HEK293 (cell line): ENCODE data around the gene EEF1A2.

Experiments
- KLF8 ChIP-seq: fragments of 450-650 bp; formaldehyde crosslinking; IDR thresholded peaks from 2 replicates; pipeline ENCODE4 v1.5.1; 2016; ENCODE audit warnings: missing biosample characterization, missing genetic modification characterization
- OSR2 ChIP-seq: fragments of 450-650 bp; formaldehyde crosslinking; IDR thresholded peaks from 2 replicates; pipeline ENCODE4 v1.5.1; 2016; ENCODE audit warnings: missing biosample characterization, missing genetic modification characterization
- PRDM1 ChIP-seq: fragments of 450-650 bp; formaldehyde crosslinking; IDR thresholded peaks from 2 replicates; pipeline ENCODE4; 2016; ENCODE audit warnings: missing biosample characterization, missing genetic modification characterization
- PRDM10 ChIP-seq: fragments of 450-650 bp; formaldehyde crosslinking; IDR thresholded peaks from 2 replicates; pipeline ENCODE4 v1.5.1; 2016; ENCODE audit warnings: missing biosample characterization, missing genetic modification characterization
- SCRT1 ChIP-seq: fragments of 450-650 bp; formaldehyde crosslinking; IDR thresholded peaks from 2 replicates; pipeline ENCODE4 v1.5.1; 2016; ENCODE audit warnings: missing biosample characterization, missing genetic modification characterization, borderline replicate concordance
- SCRT2 ChIP-seq: fragments of 450-650 bp; formaldehyde crosslinking; IDR thresholded peaks from 2 replicates; pipeline ENCODE4 v1.5.1; 2016; ENCODE audit warnings: missing biosample characterization, missing genetic modification characterization
- TCF7L2 ChIP-seq: IDR thresholded peaks from 2 replicates; pipeline ENCODE4 v1.6.1; 2011; ENCODE audit warnings: low read depth, mild to moderate bottlenecking, inconsistent platforms, low read length, moderate library complexity, borderline replicate concordance
- YY1 ChIP-seq: fragments of 450-650 bp; formaldehyde crosslinking; IDR thresholded peaks from 2 replicates; pipeline ENCODE4 v1.5.1; 2018; ENCODE audit warnings: missing biosample characterization, missing genetic modification characterization
- ZFP69B ChIP-seq: fragments of 450-650 bp; formaldehyde crosslinking; IDR thresholded peaks from 2 replicates; pipeline ENCODE4 v1.5.1; 2016; ENCODE audit warnings: missing biosample characterization, missing genetic modification characterization
- ZNF148 ChIP-seq: fragments of 450-650 bp; formaldehyde crosslinking; IDR thresholded peaks from 2 replicates; pipeline ENCODE4 v1.5.0; 2017; ENCODE audit warnings: missing biosample characterization, missing genetic modification characterization, borderline replicate concordance
- ZNF174 ChIP-seq: fragments of 450-650 bp; formaldehyde crosslinking; IDR thresholded peaks from 2 replicates; pipeline ENCODE4 v1.5.0; 2017; ENCODE audit warnings: missing biosample characterization, mild to moderate bottlenecking, missing genetic modification characterization
- ZNF274 ChIP-seq, 2 experiments: fragments of 200-500 bp in 1 of 2; fragments of 450-650 bp in 1 of 2; sonication (Bioruptor generic) in 1 of 2; formaldehyde crosslinking in 1 of 2; IDR thresholded peaks; 2 replicates each; pipeline versions ENCODE4 v1.5.1 to v1.6.1; 2014 to 2016; ENCODE audit warnings: borderline replicate concordance in 1 of 2, inconsistent platforms in 1 of 2, low read length in 1 of 2, missing biosample characterization in 1 of 2, missing genetic modification characterization in 1 of 2
- ZNF362 ChIP-seq: fragments of 450-650 bp; formaldehyde crosslinking; IDR thresholded peaks from 2 replicates; pipeline ENCODE4 v1.5.1; 2016; ENCODE audit warnings: missing biosample characterization, missing genetic modification characterization
- ZNF391 ChIP-seq: fragments of 450-650 bp; formaldehyde crosslinking; IDR thresholded peaks from 2 replicates; pipeline ENCODE4 v1.5.1; 2016; ENCODE audit warnings: low read depth, missing biosample characterization, missing genetic modification characterization, borderline replicate concordance
- ZNF501 ChIP-seq: fragments of 450-650 bp; formaldehyde crosslinking; IDR thresholded peaks from 2 replicates; pipeline ENCODE4 v1.5.1; 2016; ENCODE audit warnings: missing biosample characterization, missing genetic modification characterization
- ZNF513 ChIP-seq: fragments of 450-650 bp; IDR thresholded peaks from 2 replicates; pipeline ENCODE4 v1.5.1; 2018; ENCODE audit warnings: missing biosample characterization, missing genetic modification characterization
- ZNF518A ChIP-seq: fragments of 450-650 bp; formaldehyde crosslinking; conservative IDR thresholded peaks from 2 replicates; pipeline ENCODE4 v1.5.1; 2016; ENCODE audit warnings: low read depth, missing biosample characterization, missing genetic modification characterization
- ZNF585B ChIP-seq: fragments of 450-650 bp; formaldehyde crosslinking; IDR thresholded peaks from 2 replicates; pipeline ENCODE4 v1.5.1; 2016; ENCODE audit warnings: missing biosample characterization, missing genetic modification characterization
- ZNF626 ChIP-seq: fragments of 450-650 bp; sonication (Bioruptor Pico); formaldehyde crosslinking; IDR thresholded peaks from 2 replicates; pipeline ENCODE4 v1.5.1; 2018; ENCODE audit warnings: missing biosample characterization, missing genetic modification characterization, inconsistent platforms
- ZNF677 ChIP-seq: fragments of 450-650 bp; IDR thresholded peaks from 2 replicates; pipeline ENCODE4 v1.5.0; 2018; ENCODE audit warnings: missing biosample characterization, mild to moderate bottlenecking, missing genetic modification characterization, moderate library complexity
- ZNF704 ChIP-seq: fragments of 450-650 bp; formaldehyde crosslinking; IDR thresholded peaks from 2 replicates; pipeline ENCODE4 v1.5.1; 2016; ENCODE audit warnings: missing biosample characterization, missing genetic modification characterization
- ZXDB ChIP-seq: fragments of 450-650 bp; formaldehyde crosslinking; IDR thresholded peaks from 2 replicates; pipeline ENCODE4 v1.5.1; 2016; ENCODE audit warnings: missing biosample characterization, missing genetic modification characterization

Gene EEF1A2

GRCh38 chr20:63495741-63496595 is 2.9 kb downstream of the EEF1A2 start (continued):
- TF ChIP-seq ZNF391 (tag by site-specific recombination), result no peak
- TF ChIP-seq ZNF274 (IDR thresholded peaks at IDR 0.05; ENCODE audit: low read length), result no peak
- no peak for TF ChIP-seq ZNF274 (tag by site-specific recombination; IDR thresholded peaks at IDR 0.05; ENCODE audit: borderline replicate concordance)
- no peak for TF ChIP-seq ZNF513
- no peak for TF ChIP-seq PRDM10 (tag by site-specific recombination)
- TF ChIP-seq ZNF174, result no peak
- TF ChIP-seq ZFP69B (tag by site-specific recombination), result no peak
- TF ChIP-seq ZNF626 (tag by site-specific recombination), result no peak
- TF ChIP-seq ZNF148 (tag by site-specific recombination), result no peak
- TF ChIP-seq ZNF704 (tag by site-specific recombination), result no peak
- no peak for TF ChIP-seq ZNF677 (tag by site-specific recombination)
- peak; percentile 73 for TF ChIP-seq KLF8 (tag by site-specific recombination)
- TF ChIP-seq ZNF585B (tag by site-specific recombination), result no peak
- TF ChIP-seq OSR2 (tag by site-specific recombination), result no peak
- no peak for TF ChIP-seq SCRT2
- TF ChIP-seq ZXDB (tag by site-specific recombination), result no peak
- TF ChIP-seq ZNF501 (tag by site-specific recombination), result no peak
- TF ChIP-seq PRDM1 (tag by site-specific recombination), result no peak
- no peak for TF ChIP-seq ZNF362 (tag by site-specific recombination)
- no peak for TF ChIP-seq YY1 (tag by site-specific recombination)
- no peak for TF ChIP-seq TCF7L2
- TF ChIP-seq SCRT1 (tag by site-specific recombination), result no peak
- TF ChIP-seq ZNF518A (tag by site-specific recombination), result no peak
